Measurements from ENCODE around the gene PSMC5.
"Not testable (repeated sequence)": the region's sequence is repeated elsewhere in the genome, so short reads cannot be mapped to it uniquely, and the experiment has no call there.

The PSMC5 gene

DNA sequence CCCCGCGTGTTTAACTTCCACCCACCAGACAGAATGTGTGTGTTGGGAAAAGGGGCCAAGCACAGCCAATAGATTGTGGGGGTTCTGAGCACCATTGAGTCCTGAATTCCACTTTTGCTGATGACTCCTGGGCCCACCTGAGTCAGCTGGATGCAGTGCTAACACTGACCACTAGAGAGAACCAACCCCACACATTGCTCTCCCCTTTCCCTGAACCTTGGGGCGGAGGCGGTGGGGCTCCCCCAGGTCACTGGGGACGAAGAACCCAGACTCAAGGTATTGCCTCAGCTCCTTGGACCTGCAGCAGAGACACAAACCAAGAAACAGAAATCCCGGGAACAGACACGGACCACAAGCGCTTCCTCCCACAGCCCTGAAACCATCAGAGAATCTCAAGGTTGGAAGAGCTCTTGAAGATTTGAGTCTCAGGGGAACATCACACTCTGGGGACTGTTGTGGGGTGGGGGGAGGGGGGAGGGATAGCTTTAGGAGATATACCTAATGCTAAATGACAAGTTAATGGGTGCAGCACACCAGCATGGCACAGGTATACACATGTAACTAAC is 46.9 kb downstream of the PSMC5 start:
- DNase-seq, result not testable (repeated sequence)

DNA sequence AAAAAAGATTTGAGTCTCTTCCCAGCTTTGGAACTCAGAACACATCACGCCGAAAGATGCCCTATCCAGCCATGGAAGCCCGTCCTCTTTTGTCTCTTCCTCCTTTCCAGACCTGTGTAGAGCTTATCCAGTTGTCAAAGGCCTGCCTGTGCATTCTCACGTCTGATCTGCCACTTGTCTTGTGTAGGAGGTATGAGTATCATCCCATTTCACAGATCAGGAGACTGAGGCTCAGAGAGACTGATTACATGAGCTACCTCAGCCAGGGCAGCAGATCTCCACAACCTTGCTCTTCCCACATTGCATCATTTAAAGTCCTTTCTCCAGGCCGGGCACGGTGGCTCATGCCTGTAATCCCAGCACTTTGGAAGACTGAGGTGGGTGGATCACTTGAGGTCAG is 47.5 kb downstream of the PSMC5 start:
- DNase-seq, result not testable (repeated sequence)

DNA sequence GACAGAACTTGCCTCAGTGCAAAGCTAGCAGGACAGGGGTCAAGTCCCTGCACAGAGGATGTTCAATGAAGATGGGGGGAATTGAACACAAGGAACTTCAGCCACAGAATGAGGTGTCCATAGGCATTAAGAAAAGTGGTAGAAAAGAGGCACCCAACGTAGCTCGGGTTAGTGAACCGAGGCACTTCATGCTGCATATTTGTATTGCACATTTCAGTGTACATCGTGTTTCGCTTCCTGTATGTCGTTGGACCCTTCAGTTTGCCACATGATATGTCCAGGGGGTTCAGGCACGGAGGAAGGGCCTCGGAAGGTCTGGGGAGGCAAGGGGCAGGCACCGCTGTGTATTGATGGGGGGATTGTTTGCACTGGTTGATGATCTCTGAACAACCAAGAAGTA is 51.2 kb downstream of the PSMC5 start:
- not testable (repeated sequence) for DNase-seq

DNA sequence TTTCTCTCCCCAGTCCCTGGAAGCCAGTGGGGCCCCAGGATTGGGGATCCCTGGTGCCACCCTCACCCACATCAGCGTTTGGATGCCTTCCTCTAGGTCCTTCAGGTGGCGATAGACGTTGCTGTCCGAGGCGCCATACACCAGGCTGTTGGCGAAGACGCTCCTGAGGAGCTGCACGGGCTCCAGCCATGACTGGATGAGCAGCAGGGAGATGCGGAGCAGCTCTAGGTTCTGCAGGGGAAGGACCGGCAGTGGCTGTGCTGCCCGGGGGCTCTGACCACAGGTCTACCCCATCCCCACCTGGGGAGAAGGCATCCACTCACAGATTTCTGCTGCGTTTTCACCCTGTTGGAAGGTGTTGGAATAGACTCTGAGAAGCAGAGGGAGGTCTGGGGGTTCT is 53.5 kb downstream of the PSMC5 start:
- DNase-seq, result no peak

DNA sequence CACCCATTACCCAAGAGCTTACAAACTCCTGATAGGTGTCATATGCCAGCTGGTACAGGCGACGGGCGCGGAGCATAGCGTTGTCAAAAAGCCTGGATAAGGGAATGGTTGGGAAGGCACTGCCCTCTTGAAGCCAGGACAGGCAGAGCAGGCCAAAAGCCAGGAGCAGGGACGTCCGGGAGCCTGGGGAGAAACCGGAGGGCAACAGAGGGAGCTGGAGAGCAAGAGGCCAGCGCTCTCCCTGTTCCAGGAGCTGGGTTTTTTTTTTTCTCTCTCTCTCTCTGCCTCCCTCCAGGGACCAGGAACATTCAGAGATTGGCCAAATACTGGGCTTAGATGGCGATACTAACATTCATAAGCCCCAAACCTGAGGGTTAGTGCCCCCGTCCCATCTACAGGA is 54.1 kb downstream of the PSMC5 start:
- not testable (repeated sequence) for DNase-seq
